IPS-18c (cell line): ENCODE data around the gene FAM221A.
"Not testable (repeated sequence)": the region's sequence is repeated elsewhere in the genome, so short reads cannot be mapped to it uniquely, and the experiment has no call there.

Experiments
- H3K4me3 ChIP-seq: 2 replicates; pipeline ENCODE4 v1.7.0; 2013; ENCODE audit warnings: low read depth, mild to moderate bottlenecking, low read length, moderate library complexity; ENCODE audit not compliant: insufficient read depth
- H3K9me3 ChIP-seq: one replicate; pipeline ENCODE4 v1.6.1; 2013; ENCODE audit warnings: mild to moderate bottlenecking, low read length, moderate library complexity; ENCODE audit not compliant: control insufficient read depth, insufficient read depth

The FAM221A gene, protein sequence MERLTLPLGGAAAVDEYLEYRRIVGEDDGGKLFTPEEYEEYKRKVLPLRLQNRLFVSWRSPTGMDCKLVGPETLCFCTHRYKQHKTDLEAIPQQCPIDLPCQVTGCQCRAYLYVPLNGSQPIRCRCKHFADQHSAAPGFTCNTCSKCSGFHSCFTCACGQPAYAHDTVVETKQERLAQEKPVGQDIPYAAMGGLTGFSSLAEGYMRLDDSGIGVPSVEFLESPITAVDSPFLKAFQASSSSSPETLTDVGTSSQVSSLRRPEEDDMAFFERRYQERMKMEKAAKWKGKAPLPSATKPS

DNA sequence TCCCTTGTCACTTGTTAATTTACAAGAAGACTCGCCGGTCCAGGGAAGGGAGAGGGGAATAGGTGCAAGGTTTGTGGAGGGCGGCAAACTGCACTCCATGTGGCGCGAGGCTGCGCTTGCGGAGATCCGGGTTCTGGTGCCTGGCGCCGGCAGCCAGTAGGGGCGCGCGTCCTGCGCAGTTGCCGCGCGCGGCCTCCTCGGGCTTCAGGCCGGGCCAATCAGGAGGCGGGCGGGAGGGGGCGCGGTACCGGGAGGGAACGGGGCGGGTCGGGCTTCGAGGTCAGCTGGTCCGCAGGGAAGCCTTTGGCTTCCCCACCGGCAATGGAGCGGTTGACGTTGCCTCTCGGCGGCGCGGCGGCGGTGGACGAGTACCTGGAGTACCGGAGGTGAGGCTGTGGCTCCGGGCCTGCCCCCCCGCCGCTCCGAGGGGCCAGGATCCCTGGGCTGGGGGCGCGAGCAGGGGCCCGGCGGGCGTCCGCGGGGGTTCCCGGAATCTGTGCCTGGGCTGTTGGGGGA lies at the start of gene FAM221A:
FAM221A (plus strand) TSS at position 302 of the 516 bp plus-strand sequence; CDS start at position 322, 20 bp downstream.
- Histone ChIP-seq H3K4me3 (peak within 1 kb of the TSS; percentile 58), H3K9me3 (no peaks in the 10 kb centered on the region)

DNA sequence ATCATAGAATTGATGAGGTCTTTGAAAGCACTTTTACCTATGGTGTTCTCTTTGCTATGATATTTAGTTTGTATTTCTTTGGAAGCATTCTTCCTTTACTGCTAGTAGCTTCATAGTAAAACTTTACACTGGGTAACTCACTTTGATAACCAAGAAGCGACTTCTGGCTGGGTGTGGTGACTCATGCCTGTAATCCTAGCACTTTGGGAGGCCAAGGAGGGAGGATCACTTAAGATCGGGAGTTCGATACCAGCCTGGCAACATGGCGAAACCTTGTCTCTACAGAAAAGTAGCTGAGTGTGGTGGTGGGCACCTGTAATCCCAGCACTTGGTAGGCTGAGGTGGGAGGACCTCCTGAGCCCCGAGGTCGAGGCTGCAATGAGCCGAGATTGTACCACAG lies 46.6 kb upstream of the FAM221A start:
- H3K4me3 ChIP-seq, result no peak overlapping the region

GRCh38 chr7:23645822-23646221 lies 34.2 kb upstream of the FAM221A start:
- Histone ChIP-seq H3K4me3 (no peak overlapping the region), H3K9me3 (no peaks in the 10 kb centered on the region)

More for the DNA sequence above, 46.6 kb upstream of the FAM221A start:
- H3K9me3 ChIP-seq, result no peaks in the 10 kb centered on the region

DNA sequence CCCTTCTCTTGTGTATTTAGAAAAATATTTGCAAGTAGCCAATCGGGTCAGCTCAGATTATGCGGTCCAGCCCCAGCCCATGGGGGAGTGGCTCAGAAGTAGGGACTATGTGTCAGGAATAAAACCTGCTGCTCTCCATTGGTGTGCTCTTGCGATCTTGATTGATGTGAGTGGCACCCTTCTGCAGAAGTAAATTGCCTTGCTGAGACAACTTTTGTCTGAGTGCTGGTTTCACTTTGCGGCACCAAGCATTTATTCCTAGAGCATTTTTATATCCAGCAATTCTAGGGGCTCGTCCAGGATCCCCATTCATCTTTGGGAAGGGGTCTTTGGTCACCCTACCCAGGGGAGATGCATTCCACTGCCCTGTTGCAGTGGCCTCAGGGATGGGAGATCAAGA lies 26.1 kb upstream of the FAM221A start:
- H3K4me3 ChIP-seq, result no peak overlapping the region

GRCh38 chr7:23654508-23654907 lies 25.5 kb upstream of the FAM221A start:
- Histone ChIP-seq H3K9me3 (peaks cover 9% of the 10 kb centered on the region), H3K4me3 (no peak overlapping the region)

More for the DNA sequence above, 26.1 kb upstream of the FAM221A start:
- H3K9me3 ChIP-seq, result peaks cover 7% of the 10 kb centered on the region

GRCh38 chr7:23655433-23655832 lies 24.6 kb upstream of the FAM221A start:
- H3K4me3 ChIP-seq, result no peak overlapping the region
- H3K9me3 ChIP-seq, result peaks cover 11% of the 10 kb centered on the region

DNA sequence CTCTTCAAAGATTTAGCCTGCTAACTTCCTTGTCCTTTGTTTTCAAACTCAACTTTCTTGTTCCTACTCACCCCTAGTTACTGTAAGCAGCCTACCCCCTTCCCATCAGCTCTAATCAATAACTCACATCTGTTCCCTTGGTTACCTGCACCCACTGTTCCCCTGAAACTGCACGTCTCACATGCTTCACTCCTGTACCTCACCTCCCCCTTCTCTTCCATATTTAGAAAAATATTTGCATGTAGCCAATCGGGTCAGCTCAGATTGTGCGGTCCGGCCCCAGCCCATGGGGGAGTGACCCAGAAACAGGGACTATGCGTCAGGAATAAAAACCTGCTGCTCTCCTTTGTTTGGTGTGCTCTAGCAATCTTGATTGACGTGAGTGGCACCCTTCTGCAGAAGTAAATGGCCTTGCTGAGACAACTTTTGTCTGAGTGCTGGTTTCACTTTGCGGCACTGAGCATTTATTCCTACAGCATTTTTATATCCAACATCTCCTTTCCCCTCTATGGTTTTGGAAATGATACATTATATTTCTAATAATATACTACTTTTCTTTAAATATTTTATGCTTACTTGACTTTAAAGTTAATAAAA lies 21.1 kb upstream of the FAM221A start:
- Histone ChIP-seq H3K4me3 (no peak overlapping the region), H3K9me3 (peaks cover 11% of the 10 kb centered on the region)

DNA sequence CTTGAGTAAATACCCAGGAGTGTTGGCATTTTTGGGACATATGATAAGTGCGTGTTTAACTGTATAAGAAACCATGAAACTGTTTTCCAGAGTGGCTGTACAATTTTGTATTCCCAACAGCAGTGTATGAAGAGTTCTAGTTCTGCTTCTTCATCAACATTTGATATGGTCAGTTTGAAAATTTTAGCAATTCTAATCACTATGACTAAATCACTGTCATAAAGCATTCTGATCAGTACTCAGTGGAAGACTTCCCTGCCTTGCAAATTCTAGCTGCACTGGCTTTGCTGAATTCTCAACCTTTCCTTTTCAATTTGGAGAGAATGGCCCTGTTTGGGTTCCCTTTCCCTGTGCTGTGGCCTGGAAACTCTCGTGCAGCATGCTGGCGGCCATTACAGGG lies 18.6 kb upstream of the FAM221A start:
- Histone ChIP-seq H3K9me3 (peaks cover 6% of the 10 kb centered on the region), H3K4me3 (no peak overlapping the region)

DNA sequence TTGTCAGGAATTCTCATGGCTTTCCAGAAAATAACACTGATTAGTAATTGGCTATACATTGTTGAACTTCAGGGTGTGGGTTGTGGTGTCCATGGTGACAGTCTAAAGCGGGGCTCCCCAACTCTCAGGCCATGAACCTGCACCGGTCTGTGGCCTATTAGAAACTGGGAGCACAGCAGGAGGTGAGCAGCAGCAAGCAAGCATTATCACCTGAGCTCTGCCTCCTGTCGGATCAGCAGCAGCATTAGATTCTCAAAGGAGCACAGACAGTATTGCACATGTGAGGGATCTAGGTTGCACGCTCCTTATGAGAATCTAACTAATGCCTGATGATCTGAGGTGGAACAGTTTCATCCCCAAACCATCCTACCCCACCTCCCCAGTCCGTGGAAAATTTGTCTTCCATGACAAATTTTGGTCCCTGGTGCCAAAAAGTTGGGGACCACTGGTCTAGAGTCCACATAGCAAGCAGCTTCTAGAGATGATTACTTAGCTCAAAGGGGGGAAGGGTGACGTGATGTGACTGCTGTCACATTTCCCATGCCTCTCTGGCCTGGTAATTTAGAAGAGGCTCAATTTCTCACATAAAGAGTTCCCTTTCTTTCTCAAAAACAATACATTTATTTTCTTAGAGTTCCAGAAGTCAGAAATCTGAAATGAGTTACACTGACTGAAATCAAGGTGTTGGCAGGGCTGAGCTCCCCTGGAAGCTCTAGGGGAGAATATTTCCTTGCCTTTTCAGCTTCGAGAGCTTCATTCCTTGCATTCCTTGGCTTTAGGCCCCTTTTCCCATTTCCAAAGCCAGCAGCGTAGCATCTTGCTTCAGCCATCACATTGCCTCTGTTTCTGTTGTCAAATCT lies 17.6 kb upstream of the FAM221A start:
- Histone ChIP-seq H3K9me3 (peaks cover 6% of the 10 kb centered on the region), H3K4me3 (no peak overlapping the region)

- no peak overlapping the region for H3K4me3 ChIP-seq
- H3K9me3 ChIP-seq, result peaks cover 6% of the 10 kb centered on the region
Observed at GRCh38 chr7:23662984-23663313, 17.1 kb upstream of the FAM221A start.

GRCh38 chr7:23664122-23664521 lies 15.9 kb upstream of the FAM221A start:
- Histone ChIP-seq H3K4me3 (no peak overlapping the region), H3K9me3 (peaks cover 2% of the 10 kb centered on the region)

DNA sequence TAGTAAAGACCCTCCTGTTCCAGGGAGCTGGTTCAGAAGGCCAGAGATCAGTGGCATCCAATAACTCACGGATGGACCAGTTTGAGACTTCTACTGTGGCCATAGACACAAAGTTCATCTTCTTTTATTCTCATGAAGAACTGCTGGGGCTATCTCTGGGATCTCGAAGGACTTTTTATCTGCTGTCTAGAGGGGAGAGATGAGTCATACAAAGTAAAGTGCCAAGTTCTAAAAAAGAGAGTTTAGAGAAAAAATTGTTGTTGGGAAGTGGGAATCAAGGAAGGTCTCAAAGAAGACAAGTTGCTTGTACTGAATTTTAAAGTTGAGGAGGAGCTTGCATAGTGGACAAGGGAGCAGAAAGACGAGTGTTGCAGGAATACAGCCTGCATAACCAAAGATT lies 8.0 kb upstream of the FAM221A start:
- no peak overlapping the region for H3K4me3 ChIP-seq
- H3K9me3 ChIP-seq, result no peaks in the 10 kb centered on the region

- peak overlapping the region; percentile 58 for H3K4me3 ChIP-seq
- H3K9me3 ChIP-seq, result no peaks in the 10 kb centered on the region
Observed at GRCh38 chr7:23680414-23681405, 711 bp downstream of the FAM221A start.

- H3K9me3 ChIP-seq, H3K4me3 ChIP-seq: not testable (repeated sequence)
Observed at GRCh38 chr7:23684041-23684440, 4.0 kb downstream of the FAM221A start.

GRCh38 chr7:23685731-23686130 lies 5.7 kb downstream of the FAM221A start:
- no peak overlapping the region for H3K4me3 ChIP-seq

DNA sequence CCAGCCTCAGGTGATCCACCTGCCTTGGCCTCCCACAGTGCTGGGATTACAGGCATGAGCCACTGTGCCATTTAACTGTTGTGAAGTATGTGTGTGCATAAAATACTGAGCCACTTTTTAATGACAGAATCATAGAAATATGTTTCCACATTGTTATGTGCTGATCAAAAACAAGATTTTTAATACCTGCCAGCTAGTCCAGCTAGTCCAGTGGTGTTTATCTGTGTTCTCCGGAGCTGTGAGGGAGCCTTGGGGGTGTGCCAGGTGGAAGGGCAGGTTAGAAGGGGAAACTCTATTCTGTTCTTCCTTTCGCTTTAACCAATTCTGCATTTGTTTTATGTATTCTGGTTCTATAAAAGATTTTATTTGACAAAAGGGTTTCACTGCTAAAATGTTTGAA lies 7.0 kb downstream of the FAM221A start:
- Histone ChIP-seq H3K9me3 (no peaks in the 10 kb centered on the region), H3K4me3 (no peak overlapping the region)

More at GRCh38 chr7:23685731-23686130, 5.7 kb downstream of the FAM221A start:
- no peaks in the 10 kb centered on the region for H3K9me3 ChIP-seq

- Histone ChIP-seq H3K9me3 (no peaks in the 10 kb centered on the region), H3K4me3 (no peak overlapping the region)
Observed at GRCh38 chr7:23689165-23689564, 9.2 kb downstream of the FAM221A start.
